Islet of Langerhans (tissue), 1 donor: ENCODE results near the gene GALM.
"Not testable (repeated sequence)": the region's sequence is repeated elsewhere in the genome, so short reads cannot be mapped to it uniquely, and the experiment has no call there.

Experiments used
- FAIRE-seq: peaks from one replicate; lab custom pipeline; 2011; peaks lifted over from hg19 to GRCh38; lab: Jason Lieb, UNC

Gene GALM

GRCh38 chr2:38682008-38682575, 16.2 kb downstream of the GALM start:
- no peak for FAIRE-seq

- FAIRE-seq, result not testable (repeated sequence)
These were observed 16.7 kb downstream of the GALM start for GRCh38 chr2:38682620-38683019.

- no peak for FAIRE-seq
These were observed 17.9 kb downstream of the GALM start for GRCh38 chr2:38683766-38684165.

GRCh38 chr2:38685116-38685735, 19.3 kb downstream of the GALM start:
- no peak for FAIRE-seq

- FAIRE-seq, result peak; percentile 69
These were observed 24.8 kb downstream of the GALM start for GRCh38 chr2:38690499-38691420.

- no peak for FAIRE-seq
These were observed 26.1 kb downstream of the GALM start for GRCh38 chr2:38691994-38692393.

GRCh38 chr2:38692636-38693318, 26.9 kb downstream of the GALM start:
- FAIRE-seq, result no peak

- no peak for FAIRE-seq
These were observed 31.4 kb downstream of the GALM start for GRCh38 chr2:38697116-38697840.

- FAIRE-seq, result no peak
These were observed 32.6 kb downstream of the GALM start for GRCh38 chr2:38698467-38699003.

- no peak for FAIRE-seq
These were observed 34.3 kb downstream of the GALM start for GRCh38 chr2:38700113-38700785.

- no peak for FAIRE-seq
These were observed 35.1 kb downstream of the GALM start for GRCh38 chr2:38700881-38701458.

GRCh38 chr2:38701542-38701941, 35.6 kb downstream of the GALM start:
- FAIRE-seq, result no peak

- FAIRE-seq, result no peak
These were observed 36.5 kb downstream of the GALM start for GRCh38 chr2:38702413-38702812.

GRCh38 chr2:38703336-38703735, 37.4 kb downstream of the GALM start:
- not testable (repeated sequence) for FAIRE-seq

GRCh38 chr2:38704664-38705063, 38.8 kb downstream of the GALM start:
- no peak for FAIRE-seq

- FAIRE-seq, result no peak
These were observed 41.0 kb downstream of the GALM start for GRCh38 chr2:38706846-38707345.

- not testable (repeated sequence) for FAIRE-seq
These were observed 42.6 kb downstream of the GALM start for GRCh38 chr2:38708491-38708890.

- FAIRE-seq, result no peak
These were observed 43.1 kb downstream of the GALM start for GRCh38 chr2:38708900-38709566.

- no peak for FAIRE-seq
These were observed 43.8 kb downstream of the GALM start for GRCh38 chr2:38709567-38710194.
